Motor neuron (in vitro differentiated cells): ENCODE results near the gene LRRC3. TPM values are rescaled to one million over a fixed set of nuclear protein-coding genes. Genes with fewer than 3 reads are reported as not detected.

Source experiments
- ATAC-seq, 8 experiments: fragments of 200-7000 bp; cut with Tn5 transposase; replicated peaks in 6 of 8; 2 replicates each; pipeline ENCODE4 v1.8.0; 2021; ENCODE audit warnings: mild to moderate bottlenecking in 8 of 8, moderate library complexity in 8 of 8
- H3K27ac ChIP-seq, 2 donors: fragments of 250-450 bp; sonication (Bioruptor Pico); 2 replicates each; pipeline ENCODE4 v1.9.0; 2021; ENCODE audit warnings: antibody characterized with exemption in 2 of 2, mild to moderate bottlenecking in 2 of 2, moderate library complexity in 1 of 2
- H3K4me1 ChIP-seq, 2 donors: fragments of 250-450 bp; sonication (Bioruptor Pico); replicated peaks in 1 of 2; 2 replicates each; pipeline ENCODE4 v1.6.1; 2021; ENCODE audit warnings: antibody characterized with exemption in 2 of 2, mild to moderate bottlenecking in 2 of 2, moderate library complexity in 1 of 2
- H3K4me3 ChIP-seq, 5 donors: fragments of 250-450 bp; sonication (Bioruptor Pico); 2 replicates each; pipeline ENCODE4 v1.9.0; 2021; ENCODE audit warnings: antibody characterized with exemption in 5 of 5, mild to moderate bottlenecking in 5 of 5, moderate library complexity in 4 of 5
- WGBS, 10 experiments: fragments of 450-650 bp; shearing (Covaris generic); methylation state at CpG; one replicate each; pipeline ENCODE4 v1.0.0; 2022; 5-methylcytosine and 5-hydroxymethylcytosine counted together
- in situ Hi-C, 9 experiments: fragments of 400-800 bp; cut with MboI; loops; one replicate each; pipeline ENCODE4 v1.15.0; 2021; ENCODE audit warnings: low sequenced_read_pairs in 9 of 9, low pct_unique_long_range_greater_than_20kb in 2 of 9; ENCODE audit not compliant: unreplicated experiment in 9 of 9
- total RNA-seq, 8 experiments: library from RNA; unstranded; fragments of 300-600 nt; gene quantifications; 2 replicates each; pipeline versions ENCODE4 v1.2.3 to v1.2.4, GENCODE V29; 2022

The LRRC3 gene
- total RNA-seq, 8 experiments from 2014 or later, result 0.18 to 4.8 (median 2.6) TPM

DNA sequence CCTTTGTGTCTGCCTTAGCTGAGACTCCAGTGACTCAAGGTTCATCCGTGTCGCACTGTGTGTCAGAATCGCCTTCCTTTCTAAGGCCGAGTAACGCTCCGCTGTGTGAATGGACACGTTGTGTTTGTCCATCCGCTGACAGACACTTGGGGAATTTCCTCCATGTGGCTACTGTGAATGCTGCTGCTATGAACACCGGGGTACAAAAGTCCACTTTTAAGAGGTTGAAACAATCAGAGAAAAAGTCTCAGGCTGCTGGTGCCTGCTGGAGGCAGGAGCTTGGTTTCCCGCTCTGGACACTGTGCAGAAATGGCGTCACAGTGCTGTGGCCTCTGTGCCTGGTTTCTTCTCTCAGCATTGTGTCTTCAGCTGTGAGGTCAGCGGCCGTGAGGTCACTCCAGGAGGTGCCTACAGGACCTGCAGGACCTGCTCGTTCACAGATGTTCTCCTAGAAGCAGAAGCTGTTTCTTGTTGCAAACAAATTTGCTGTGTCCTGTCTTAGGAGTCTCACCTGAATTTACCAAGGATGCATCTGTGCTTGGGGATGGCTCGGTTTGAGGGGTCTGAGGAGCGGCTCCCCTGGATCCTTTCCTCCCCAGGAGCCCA is 50.5 kb downstream of the LRRC3 start:
- peak in 5 of 8 experiments; percentile 19 to 57 (median 24) for ATAC-seq
- H3K27ac ChIP-seq, result no peak overlapping the region
- in situ Hi-C loops, result loop anchor here in 4 of 9 experiments (25.0 kb wide), 1 partner anchor 282 kb away; no protein-coding TSS in a partner anchor
- 0 to 100% (median 61%) methylated on average over 1 to 4 of the region's 16 CpGs; no CpG with 5 or more reads in 1 of the 10 experiments for WGBS, 10 experiments
- peaks cover 6 to 8% of the 10 kb centered on the region in 2 donors for H3K4me1 ChIP-seq
- no peak overlapping the region for H3K4me3 ChIP-seq

GRCh38 chr21:44506279-44507255 is 51.3 kb downstream of the LRRC3 start:
- 0 to 100% (median 64%) methylated on average over 1 to 6 of the region's 44 CpGs; no CpG with 5 or more reads in 3 of the 10 experiments for WGBS, 10 experiments
- in situ Hi-C loops, result loop anchor here in 4 of 9 experiments (25.0 kb wide), 1 partner anchor 281 kb away; no protein-coding TSS in a partner anchor
- Histone ChIP-seq H3K27ac (no peak overlapping the region), H3K4me3 (no peak overlapping the region), H3K4me1 (peaks cover 6 to 8% of the 10 kb centered on the region in 2 donors)
- ATAC-seq, result peak in 5 of 8 experiments; percentile 24 to 59 (median 39)

DNA sequence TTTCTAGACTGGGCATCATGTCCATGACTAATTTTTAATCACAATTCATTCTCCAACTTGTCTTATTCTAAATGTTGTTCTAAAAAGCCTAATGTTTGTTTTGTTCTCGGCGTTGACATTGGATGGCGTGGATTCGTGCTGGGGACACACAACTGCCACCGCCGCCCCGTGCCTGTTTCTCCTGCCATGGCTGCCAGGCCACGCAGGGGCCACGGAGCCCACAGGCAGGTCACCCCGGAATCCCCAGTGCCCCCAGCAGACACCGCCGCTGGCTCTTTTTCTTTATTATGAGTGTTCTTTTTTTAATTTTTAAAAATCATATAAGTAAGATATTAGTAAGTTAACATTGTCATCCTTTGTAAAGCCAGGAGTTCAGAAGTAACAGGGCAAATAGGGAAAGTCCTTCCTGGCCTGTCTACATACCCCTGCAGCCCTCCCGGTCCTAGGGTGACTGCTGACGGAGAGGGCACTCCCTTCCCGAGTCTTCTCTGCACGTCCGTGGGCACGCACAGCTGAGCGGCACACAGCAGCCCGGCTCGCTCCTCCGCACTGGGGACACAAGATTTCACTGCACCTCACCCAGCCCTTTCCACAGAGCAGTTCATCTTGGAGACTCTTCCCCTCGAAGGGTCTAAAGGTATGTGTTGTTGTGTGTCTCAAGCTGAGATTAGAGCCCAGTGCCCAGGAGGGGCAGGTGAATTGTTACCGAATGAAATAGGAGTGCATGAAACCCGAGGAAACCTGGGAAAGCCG is 52.5 kb downstream of the LRRC3 start:
- 60 to 94% (median 80%) methylated on average over 1 to 16 of the region's 26 CpGs; no CpG with 5 or more reads in 3 of the 10 experiments for WGBS, 10 experiments
- in situ Hi-C loops, result loop anchor here in 4 of 9 experiments (25.0 kb wide), 1 partner anchor 279 kb away; no protein-coding TSS in a partner anchor
- no peak for ATAC-seq

GRCh38 chr21:44508426-44508710 is 53.1 kb downstream of the LRRC3 start:
- in situ Hi-C loops, result loop anchor here in 4 of 9 experiments (25.0 kb wide), 1 partner anchor 279 kb away; no protein-coding TSS in a partner anchor
- WGBS, 10 experiments, result 55 to 90% (median 72%) methylated on average over 2 to 7 of the region's 9 CpGs; no CpG with 5 or more reads in 7 of the 10 experiments
- no peak overlapping the region for H3K4me3 ChIP-seq
- ATAC-seq, result no peak
- no peak overlapping the region for H3K27ac ChIP-seq
- H3K4me1 ChIP-seq, result peaks cover 6 to 8% of the 10 kb centered on the region in 2 donors

More for the DNA sequence above, 52.5 kb downstream of the LRRC3 start:
- H3K27ac ChIP-seq, result no peak overlapping the region
- no peak overlapping the region for H3K4me3 ChIP-seq
- peaks cover 6 to 8% of the 10 kb centered on the region in 2 donors for H3K4me1 ChIP-seq

DNA sequence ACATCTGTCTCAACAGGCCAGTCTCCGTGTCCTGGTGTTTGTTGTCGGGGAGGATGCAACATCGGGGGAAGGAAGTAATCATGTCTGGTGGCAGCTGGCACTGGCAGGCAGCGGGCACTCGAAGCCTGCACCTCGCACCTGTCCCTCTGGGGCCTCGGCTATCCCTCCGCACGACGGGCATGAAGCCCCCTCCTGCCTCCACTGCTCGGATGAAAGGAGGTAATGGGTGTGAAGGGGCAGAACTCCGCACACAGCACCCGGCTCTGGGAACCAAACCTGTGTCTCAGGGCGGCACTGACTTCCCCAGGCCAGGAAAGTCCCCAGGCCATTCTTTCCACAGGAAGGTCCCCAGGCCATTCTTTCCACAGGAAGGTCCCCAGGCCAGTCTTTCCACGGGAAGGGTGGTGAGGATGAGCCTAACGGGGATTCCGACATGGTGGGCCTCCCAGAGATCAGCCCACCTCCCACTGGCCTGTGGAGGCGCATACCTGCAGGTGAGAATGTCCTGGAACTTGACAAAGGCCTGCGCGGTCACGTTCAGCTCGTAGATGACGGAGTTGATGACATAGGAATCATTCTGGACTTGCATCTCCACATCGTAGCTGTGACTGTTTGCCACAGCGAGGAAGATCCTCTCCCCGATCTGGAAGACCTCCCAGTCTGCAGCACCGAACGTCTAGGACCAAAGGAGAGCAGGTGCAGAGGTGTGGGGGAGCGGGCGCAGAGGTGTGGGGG is 53.6 kb downstream of the LRRC3 start:
- Histone ChIP-seq H3K4me1 (peaks cover 6 to 8% of the 10 kb centered on the region in 2 donors), H3K27ac (no peak overlapping the region), H3K4me3 (no peak overlapping the region)
- no peak for ATAC-seq
- in situ Hi-C loops, result loop anchor here in 4 of 9 experiments (25.0 kb wide), 1 partner anchor 278 kb away; no protein-coding TSS in a partner anchor
- 55 to 96% (median 74%) methylated on average over 3 to 10 of the region's 30 CpGs; no CpG with 5 or more reads in 5 of the 10 experiments for WGBS, 10 experiments

DNA sequence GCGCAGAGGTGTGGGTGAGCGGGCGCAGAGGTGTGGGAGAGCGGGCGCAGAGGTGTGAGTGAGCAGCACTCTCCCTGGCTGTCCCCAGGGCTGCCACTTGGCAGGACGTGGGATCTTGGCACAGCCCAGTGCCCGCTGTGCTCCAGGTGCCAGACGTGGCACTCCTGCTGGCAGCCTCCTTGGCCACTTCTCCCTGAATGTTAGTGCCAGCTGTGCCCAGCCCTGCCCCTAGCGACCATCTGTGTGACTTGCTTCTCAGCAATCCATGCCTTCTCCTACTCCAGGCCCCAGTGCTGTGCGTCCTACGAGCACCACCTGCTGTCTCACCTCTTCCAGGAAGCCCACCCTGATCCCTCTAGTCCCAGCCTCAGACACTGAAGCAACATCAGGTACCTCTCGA is 54.2 kb downstream of the LRRC3 start:
- peaks cover 6 to 8% of the 10 kb centered on the region in 2 donors for H3K4me1 ChIP-seq
- in situ Hi-C loops, result loop anchor here in 4 of 9 experiments (25.0 kb wide), 1 partner anchor 278 kb away; no protein-coding TSS in a partner anchor
- no peak overlapping the region for H3K4me3 ChIP-seq
- H3K27ac ChIP-seq, result no peak overlapping the region
- WGBS, 10 experiments, result 40 to 100% (median 93%) methylated on average over 1 to 3 of the region's 12 CpGs; no CpG with 5 or more reads in 6 of the 10 experiments
- ATAC-seq, result peak in 1 of 8 experiments; percentile 22

GRCh38 chr21:44510109-44510507 is 54.8 kb downstream of the LRRC3 start:
- Histone ChIP-seq H3K27ac (no peak overlapping the region), H3K4me3 (no peak overlapping the region), H3K4me1 (peaks cover 6 to 8% of the 10 kb centered on the region in 2 donors)
- peak in 4 of 8 experiments; percentile 4 to 10 (median 7) for ATAC-seq
- in situ Hi-C loops, result loop anchor here in 4 of 9 experiments (25.0 kb wide), 1 partner anchor 277 kb away; no protein-coding TSS in a partner anchor
- 24% methylated on average over 5 of the region's 18 CpGs; no CpG with 5 or more reads in 9 of the 10 experiments for WGBS, 10 experiments

DNA sequence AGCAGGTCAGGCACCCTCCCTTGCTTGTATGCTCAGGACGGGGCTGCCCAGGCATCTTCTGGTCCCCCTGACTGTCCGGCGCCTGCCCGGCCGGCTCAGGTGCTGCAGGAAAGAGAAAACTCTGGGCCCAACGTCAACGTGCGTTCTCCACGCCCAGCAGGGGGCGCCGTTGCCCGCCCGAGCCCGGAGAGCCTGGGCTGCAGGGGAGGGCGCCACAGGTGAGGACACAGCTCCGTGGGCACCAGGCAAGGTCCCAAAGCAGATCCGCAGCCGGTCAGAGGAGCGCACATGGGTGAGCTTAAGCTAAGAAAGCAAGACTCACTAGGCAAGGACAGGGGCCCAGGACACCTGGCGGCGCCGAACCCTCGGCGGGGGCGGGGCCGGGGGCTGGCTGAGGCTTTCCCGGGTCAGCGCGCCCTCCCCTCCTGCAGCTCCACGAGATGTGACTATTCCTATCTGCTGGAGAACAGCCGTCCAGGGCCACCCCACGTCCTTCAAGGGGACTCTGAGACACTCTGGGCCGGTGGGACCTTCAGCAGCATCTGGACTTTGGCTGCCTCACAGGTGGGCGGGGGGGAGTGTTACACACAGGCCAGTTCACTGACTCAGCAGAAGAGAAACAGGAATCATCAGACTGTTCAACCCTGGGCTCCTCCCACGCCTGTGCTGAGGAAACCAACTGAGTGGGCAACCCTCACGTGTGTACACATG is 55.4 kb downstream of the LRRC3 start:
- in situ Hi-C loops, result loop anchor here in 4 of 9 experiments (25.0 kb wide), 1 partner anchor 277 kb away; no protein-coding TSS in a partner anchor
- ATAC-seq, result peak; percentile 68 to 91 (median 79)
- Histone ChIP-seq H3K4me1 (peaks cover 6 to 7% of the 10 kb centered on the region in 2 donors), H3K27ac (no peak overlapping the region), H3K4me3 (no peak overlapping the region)
- 3 to 100% (median 8%) methylated on average over 1 to 7 of the region's 36 CpGs; no CpG with 5 or more reads in 7 of the 10 experiments for WGBS, 10 experiments

- in situ Hi-C loops, result loop anchor here in 4 of 9 experiments (25.0 kb wide), 1 partner anchor 276 kb away; no protein-coding TSS in a partner anchor
- no peak for ATAC-seq
- Histone ChIP-seq H3K27ac (no peak overlapping the region), H3K4me1 (peaks cover 0 to under 1% of the 10 kb centered on the region in 2 donors), H3K4me3 (no peak overlapping the region)
- WGBS, 10 experiments, result 69 to 100% (median 100%) methylated on average over 1 to 4 of the region's 11 CpGs; no CpG with 5 or more reads in 6 of the 10 experiments
These were observed 56.1 kb downstream of the LRRC3 start for GRCh38 chr21:44511219-44511937.
